Stomach (tissue), 4 donors: Measurements from ENCODE around the gene SCN7A.

Source experiments
- CTCF ChIP-seq, 7 experiments: fragments of 450-650 bp in 4 of 7; fragments of 200-600 bp in 3 of 7; sonication (generic) in 3 of 7; IDR thresholded peaks; one replicate each; pipeline ENCODE4 v1.5.1; 2016 to 2019; ENCODE audit warnings: antibody characterized with exemption in 7 of 7, control low read depth in 2 of 7, mild to moderate bottlenecking in 1 of 7
- EP300 ChIP-seq: sonication (generic); formaldehyde crosslinking; IDR thresholded peaks from one replicate; pipeline ENCODE4 v1.6.1; 2017; ENCODE audit warnings: antibody characterized with exemption
- POLR2A ChIP-seq, 4 donors: fragments of 450-650 bp; IDR thresholded peaks; one replicate each; pipeline ENCODE4 v1.6.1; 2016; ENCODE audit warnings: antibody characterized with exemption in 4 of 4, control low read depth in 2 of 4, mild to moderate bottlenecking in 1 of 4, moderate library complexity in 1 of 4
- POLR2AphosphoS5 ChIP-seq, 3 donors: sonication (generic); formaldehyde crosslinking; IDR thresholded peaks; one replicate each; pipeline ENCODE4 v1.6.1; 2016; ENCODE audit warnings: antibody characterized with exemption in 3 of 3

DNA sequence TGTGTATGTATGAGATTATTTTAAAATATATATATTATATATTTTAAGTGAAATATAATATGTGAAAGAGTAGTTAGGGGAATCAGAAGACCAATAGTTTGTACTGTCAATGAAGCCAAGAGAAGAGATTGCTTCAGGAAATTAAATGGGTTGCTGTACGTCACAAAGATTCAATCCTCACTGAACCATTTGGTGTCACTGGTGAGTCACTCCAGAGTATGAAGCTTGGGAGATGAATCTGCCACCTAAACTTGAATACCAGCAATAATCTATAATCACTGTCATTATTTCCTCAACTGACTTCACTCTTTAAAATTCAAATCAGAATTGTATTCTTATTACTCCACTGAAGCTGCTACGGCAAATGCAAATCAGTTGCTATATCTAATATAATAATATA is 76.4 kb downstream of the SCN7A start:
- TF ChIP-seq POLR2A (IDR thresholded peaks at IDR 0.05): no peak
- no peak for TF ChIP-seq EP300
- no peak for TF ChIP-seq CTCF (IDR thresholded peaks at IDR 0.05)
- TF ChIP-seq POLR2AphosphoS5 (IDR thresholded peaks at IDR 0.05): no peak
